HEK293 (cell line): Measurements from ENCODE around the gene COA8.

Source experiments
- CTCF ChIA-PET: fragments of 350-600 bp; formaldehyde crosslinking; extraction: SDS; loops from one replicate; lab custom pipeline; 2021; ENCODE audit warnings: antibody characterized with exemption; lab: Yijun Ruan, JAX
- POLR2A ChIA-PET: fragments of 300-600 bp; formaldehyde crosslinking; extraction: SDS; loops from one replicate; lab custom pipeline; 2020; ENCODE audit warnings: antibody characterized with exemption, inconsistent platforms; lab: Yijun Ruan, JAX
- H3K27ac ChIP-seq: fragments of 200-500 bp; sonication (Bioruptor generic); 2 replicates; pipeline ENCODE4 v1.5.1; 2014; ENCODE audit warnings: low read depth, low read length, control low read depth, inconsistent platforms; ENCODE audit errors: extremely low read depth
- H3K36me3 ChIP-seq, 2 experiments: fragments of 200-500 bp in 1 of 2; sonication (Bioruptor generic) in 1 of 2; 1 replicate in 1 of 2; 2 replicates in 1 of 2; pipeline ENCODE4 v1.5.1; 2014 to 2017; ENCODE audit warnings: inconsistent platforms in 2 of 2, low read length in 2 of 2; ENCODE audit not compliant: control insufficient read depth in 2 of 2, insufficient read depth in 1 of 2
- H3K4me1 ChIP-seq: fragments of 200-500 bp; sonication (Bioruptor generic); 2 replicates; pipeline ENCODE4 v1.5.1; 2014; ENCODE audit warnings: mild to moderate bottlenecking, low read length, inconsistent platforms; ENCODE audit not compliant: control insufficient read depth, insufficient read depth
- H3K4me3 ChIP-seq: 2 replicates; pipeline ENCODE4 v1.5.1; 2011; ENCODE audit warnings: low read depth, mild to moderate bottlenecking, control low read depth, low read length, moderate library complexity
- H3K9me3 ChIP-seq: fragments of 200-500 bp; sonication (Bioruptor generic); 2 replicates; pipeline ENCODE4 v1.5.1; 2014; ENCODE audit warnings: low read depth, low read length, inconsistent platforms; ENCODE audit not compliant: control insufficient read depth, insufficient read depth
- BCL11A ChIP-seq: fragments of 450-650 bp; formaldehyde crosslinking; IDR thresholded peaks from 2 replicates; pipeline ENCODE4 v1.5.1; 2016; ENCODE audit warnings: low read depth, missing biosample characterization, missing genetic modification characterization
- GFI1B ChIP-seq: fragments of 450-650 bp; formaldehyde crosslinking; IDR thresholded peaks from 2 replicates; pipeline ENCODE4 v1.5.1; 2016; ENCODE audit warnings: missing biosample characterization, missing genetic modification characterization
- GLIS2 ChIP-seq: fragments of 450-650 bp; formaldehyde crosslinking; IDR thresholded peaks from 2 replicates; pipeline ENCODE4 v1.5.1; 2016; ENCODE audit warnings: missing biosample characterization, missing genetic modification characterization
- KLF7 ChIP-seq: fragments of 450-650 bp; formaldehyde crosslinking; IDR thresholded peaks from 2 replicates; pipeline ENCODE4 v1.5.1; 2016; ENCODE audit warnings: missing biosample characterization, missing genetic modification characterization, borderline replicate concordance
- KLF8 ChIP-seq: fragments of 450-650 bp; formaldehyde crosslinking; IDR thresholded peaks from 2 replicates; pipeline ENCODE4 v1.5.1; 2016; ENCODE audit warnings: missing biosample characterization, missing genetic modification characterization
- TCF7L2 ChIP-seq: IDR thresholded peaks from 2 replicates; pipeline ENCODE4 v1.6.1; 2011; ENCODE audit warnings: low read depth, mild to moderate bottlenecking, inconsistent platforms, low read length, moderate library complexity, borderline replicate concordance
- ZNF184 ChIP-seq: fragments of 450-650 bp; IDR thresholded peaks from 2 replicates; pipeline ENCODE4 v1.5.1; 2018; ENCODE audit warnings: missing biosample characterization, mild to moderate bottlenecking, missing genetic modification characterization
- ZNF23 ChIP-seq: fragments of 450-650 bp; formaldehyde crosslinking; IDR thresholded peaks from 2 replicates; pipeline ENCODE4 v1.5.1; 2016; ENCODE audit warnings: missing biosample characterization, missing genetic modification characterization, borderline replicate concordance
- ZNF548 ChIP-seq: fragments of 450-650 bp; formaldehyde crosslinking; IDR thresholded peaks from 2 replicates; pipeline ENCODE4 v1.5.1; 2016; ENCODE audit warnings: missing biosample characterization, missing genetic modification characterization
- ZNF549 ChIP-seq: fragments of 450-650 bp; IDR thresholded peaks from 2 replicates; pipeline ENCODE4 v1.5.1; 2018; ENCODE audit warnings: missing biosample characterization, missing genetic modification characterization, mild to moderate bottlenecking, inconsistent platforms, moderate library complexity
- ZNF621 ChIP-seq: fragments of 450-650 bp; formaldehyde crosslinking; IDR thresholded peaks from 2 replicates; pipeline ENCODE4 v1.5.1; 2017; ENCODE audit warnings: missing biosample characterization, missing genetic modification characterization
- ZNF626 ChIP-seq: fragments of 450-650 bp; sonication (Bioruptor Pico); formaldehyde crosslinking; IDR thresholded peaks from 2 replicates; pipeline ENCODE4 v1.5.1; 2018; ENCODE audit warnings: missing biosample characterization, missing genetic modification characterization, inconsistent platforms
- ZNF658 ChIP-seq: fragments of 450-650 bp; formaldehyde crosslinking; IDR thresholded peaks from 2 replicates; pipeline ENCODE4; 2016; ENCODE audit warnings: missing biosample characterization, missing genetic modification characterization
- ZNF701 ChIP-seq: fragments of 450-650 bp; formaldehyde crosslinking; IDR thresholded peaks from 2 replicates; pipeline ENCODE4 v1.5.1; 2016; ENCODE audit warnings: missing biosample characterization, missing genetic modification characterization
- ZNF707 ChIP-seq: fragments of 450-650 bp; formaldehyde crosslinking; IDR thresholded peaks from 2 replicates; pipeline ENCODE4 v1.5.1; 2016; ENCODE audit warnings: missing biosample characterization, missing genetic modification characterization
- ZNF843 ChIP-seq: fragments of 450-650 bp; formaldehyde crosslinking; IDR thresholded peaks from 2 replicates; pipeline ENCODE4 v1.5.1; 2016; ENCODE audit warnings: missing biosample characterization, missing genetic modification characterization
- TF ChIP-seq, protein P1 (sequence below): fragments of 450-650 bp; formaldehyde crosslinking; IDR thresholded peaks from 2 replicates; pipeline ENCODE4 v1.5.1; 2016; ENCODE audit warnings: missing biosample characterization, missing genetic modification characterization, borderline replicate concordance
- TF ChIP-seq, protein P2 (sequence below): fragments of 450-650 bp; formaldehyde crosslinking; IDR thresholded peaks from 2 replicates; pipeline ENCODE4 v1.5.1; 2016; ENCODE audit warnings: missing biosample characterization, missing genetic modification characterization, low read depth
- TF ChIP-seq, protein P3 (sequence below): fragments of 450-650 bp; formaldehyde crosslinking; IDR thresholded peaks from 2 replicates; pipeline ENCODE4 v1.5.1; 2016; ENCODE audit warnings: missing biosample characterization, missing genetic modification characterization
- TF ChIP-seq, protein P4 (sequence below): fragments of 450-650 bp; formaldehyde crosslinking; conservative IDR thresholded peaks from 2 replicates; pipeline ENCODE4 v1.5.1; 2016; ENCODE audit warnings: low read depth, missing biosample characterization, missing genetic modification characterization
- TF ChIP-seq, protein P5 (sequence below): fragments of 450-650 bp; formaldehyde crosslinking; IDR thresholded peaks from 2 replicates; pipeline ENCODE4 v1.5.1; 2016; ENCODE audit warnings: missing biosample characterization, missing genetic modification characterization
- TF ChIP-seq, protein P6 (sequence below): fragments of 450-650 bp; formaldehyde crosslinking; IDR thresholded peaks from 2 replicates; pipeline ENCODE4 v1.5.1; 2017; ENCODE audit warnings: missing biosample characterization, missing genetic modification characterization

Gene COA8

DNA sequence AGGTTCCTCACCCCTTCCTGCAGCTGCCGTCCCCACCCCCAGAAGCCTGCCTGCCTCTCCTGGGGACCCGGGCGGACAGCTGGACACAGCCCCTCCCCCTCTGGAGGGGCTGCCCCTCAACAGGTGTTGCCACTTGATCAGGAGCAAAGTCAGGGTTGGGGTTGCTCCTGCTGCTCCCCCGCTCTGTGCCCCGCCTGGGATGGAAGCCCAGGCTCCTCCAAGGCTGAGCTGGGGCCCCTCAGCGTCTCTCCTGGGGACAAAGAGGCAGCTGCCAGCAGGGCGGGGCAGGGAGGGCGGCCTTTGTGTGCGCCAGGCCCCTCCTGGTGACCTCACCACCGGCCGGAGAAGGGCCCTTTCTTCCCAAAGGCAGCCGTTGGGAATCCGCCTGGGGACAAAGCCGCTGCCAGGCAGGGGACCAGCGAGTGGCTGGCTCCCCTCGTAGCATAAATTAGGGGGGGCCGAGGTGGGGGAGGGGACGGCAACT, 20.1 kb upstream of the COA8 start:
- no peaks in the 10 kb centered on the region for H3K36me3 ChIP-seq
- H3K4me3 ChIP-seq, result no peak overlapping the region
- H3K27ac ChIP-seq, result no peak overlapping the region
- 0 out of 2 replicates have a peak, but pooled peaks cover 5% of the 10 kb centered on the region for H3K4me1 ChIP-seq
- CTCF ChIA-PET, result interaction anchor here (0.5 to 2.2 kb wide), 5 partner anchors 22 to 1552 kb away, joined by 3 to 11 read pairs (median 4); no protein-coding TSS in a partner anchor
- no peaks in the 10 kb centered on the region for H3K9me3 ChIP-seq
- POLR2A ChIA-PET, result interaction anchor here (0.7 to 4.9 kb wide), 4 partner anchors 14 to 24 kb away, joined by 4 to 24 read pairs (median 6); partner anchors contain the start of genes BAG5, CKB and TRMT61A
- TF ChIP-seq ZNF707 (tag by site-specific recombination) (no peak), GFI1B (tag by site-specific recombination) (no peak), ZNF701 (tag by site-specific recombination) (no peak), KLF8 (tag by site-specific recombination) (no peak), ZNF184 (tag by site-specific recombination) (no peak), ZNF626 (no peak), ZNF548 (tag by site-specific recombination) (no peak), GLIS2 (tag by site-specific recombination) (peak; percentile 10; the same call in 1 of the 2 replicates), TCF7L2 (no peak), ZNF23 (tag by site-specific recombination) (no peak), BCL11A (no peak), KLF7 (0 out of 2 replicates have a peak, but pooled peaks have one; percentile 22), ZNF621 (tag by site-specific recombination) (no peak), ZNF843 (no peak), ZNF549 (tag by site-specific recombination) (no peak), ZNF658 (tag by site-specific recombination) (no peak)
- TF ChIP-seq, protein P1, sequence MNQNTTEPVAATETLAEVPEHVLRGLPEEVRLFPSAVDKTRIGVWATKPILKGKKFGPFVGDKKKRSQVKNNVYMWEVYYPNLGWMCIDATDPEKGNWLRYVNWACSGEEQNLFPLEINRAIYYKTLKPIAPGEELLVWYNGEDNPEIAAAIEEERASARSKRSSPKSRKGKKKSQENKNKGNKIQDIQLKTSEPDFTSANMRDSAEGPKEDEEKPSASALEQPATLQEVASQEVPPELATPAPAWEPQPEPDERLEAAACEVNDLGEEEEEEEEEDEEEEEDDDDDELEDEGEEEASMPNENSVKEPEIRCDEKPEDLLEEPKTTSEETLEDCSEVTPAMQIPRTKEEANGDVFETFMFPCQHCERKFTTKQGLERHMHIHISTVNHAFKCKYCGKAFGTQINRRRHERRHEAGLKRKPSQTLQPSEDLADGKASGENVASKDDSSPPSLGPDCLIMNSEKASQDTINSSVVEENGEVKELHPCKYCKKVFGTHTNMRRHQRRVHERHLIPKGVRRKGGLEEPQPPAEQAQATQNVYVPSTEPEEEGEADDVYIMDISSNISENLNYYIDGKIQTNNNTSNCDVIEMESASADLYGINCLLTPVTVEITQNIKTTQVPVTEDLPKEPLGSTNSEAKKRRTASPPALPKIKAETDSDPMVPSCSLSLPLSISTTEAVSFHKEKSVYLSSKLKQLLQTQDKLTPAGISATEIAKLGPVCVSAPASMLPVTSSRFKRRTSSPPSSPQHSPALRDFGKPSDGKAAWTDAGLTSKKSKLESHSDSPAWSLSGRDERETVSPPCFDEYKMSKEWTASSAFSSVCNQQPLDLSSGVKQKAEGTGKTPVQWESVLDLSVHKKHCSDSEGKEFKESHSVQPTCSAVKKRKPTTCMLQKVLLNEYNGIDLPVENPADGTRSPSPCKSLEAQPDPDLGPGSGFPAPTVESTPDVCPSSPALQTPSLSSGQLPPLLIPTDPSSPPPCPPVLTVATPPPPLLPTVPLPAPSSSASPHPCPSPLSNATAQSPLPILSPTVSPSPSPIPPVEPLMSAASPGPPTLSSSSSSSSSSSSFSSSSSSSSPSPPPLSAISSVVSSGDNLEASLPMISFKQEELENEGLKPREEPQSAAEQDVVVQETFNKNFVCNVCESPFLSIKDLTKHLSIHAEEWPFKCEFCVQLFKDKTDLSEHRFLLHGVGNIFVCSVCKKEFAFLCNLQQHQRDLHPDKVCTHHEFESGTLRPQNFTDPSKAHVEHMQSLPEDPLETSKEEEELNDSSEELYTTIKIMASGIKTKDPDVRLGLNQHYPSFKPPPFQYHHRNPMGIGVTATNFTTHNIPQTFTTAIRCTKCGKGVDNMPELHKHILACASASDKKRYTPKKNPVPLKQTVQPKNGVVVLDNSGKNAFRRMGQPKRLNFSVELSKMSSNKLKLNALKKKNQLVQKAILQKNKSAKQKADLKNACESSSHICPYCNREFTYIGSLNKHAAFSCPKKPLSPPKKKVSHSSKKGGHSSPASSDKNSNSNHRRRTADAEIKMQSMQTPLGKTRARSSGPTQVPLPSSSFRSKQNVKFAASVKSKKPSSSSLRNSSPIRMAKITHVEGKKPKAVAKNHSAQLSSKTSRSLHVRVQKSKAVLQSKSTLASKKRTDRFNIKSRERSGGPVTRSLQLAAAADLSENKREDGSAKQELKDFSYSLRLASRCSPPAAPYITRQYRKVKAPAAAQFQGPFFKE (tag by site-specific recombination), result no peak
- TF ChIP-seq, protein P2, sequence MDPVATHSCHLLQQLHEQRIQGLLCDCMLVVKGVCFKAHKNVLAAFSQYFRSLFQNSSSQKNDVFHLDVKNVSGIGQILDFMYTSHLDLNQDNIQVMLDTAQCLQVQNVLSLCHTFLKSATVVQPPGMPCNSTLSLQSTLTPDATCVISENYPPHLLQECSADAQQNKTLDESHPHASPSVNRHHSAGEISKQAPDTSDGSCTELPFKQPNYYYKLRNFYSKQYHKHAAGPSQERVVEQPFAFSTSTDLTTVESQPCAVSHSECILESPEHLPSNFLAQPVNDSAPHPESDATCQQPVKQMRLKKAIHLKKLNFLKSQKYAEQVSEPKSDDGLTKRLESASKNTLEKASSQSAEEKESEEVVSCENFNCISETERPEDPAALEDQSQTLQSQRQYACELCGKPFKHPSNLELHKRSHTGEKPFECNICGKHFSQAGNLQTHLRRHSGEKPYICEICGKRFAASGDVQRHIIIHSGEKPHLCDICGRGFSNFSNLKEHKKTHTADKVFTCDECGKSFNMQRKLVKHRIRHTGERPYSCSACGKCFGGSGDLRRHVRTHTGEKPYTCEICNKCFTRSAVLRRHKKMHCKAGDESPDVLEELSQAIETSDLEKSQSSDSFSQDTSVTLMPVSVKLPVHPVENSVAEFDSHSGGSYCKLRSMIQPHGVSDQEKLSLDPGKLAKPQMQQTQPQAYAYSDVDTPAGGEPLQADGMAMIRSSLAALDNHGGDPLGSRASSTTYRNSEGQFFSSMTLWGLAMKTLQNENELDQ (tag by site-specific recombination), result no peak
- TF ChIP-seq, protein P3, sequence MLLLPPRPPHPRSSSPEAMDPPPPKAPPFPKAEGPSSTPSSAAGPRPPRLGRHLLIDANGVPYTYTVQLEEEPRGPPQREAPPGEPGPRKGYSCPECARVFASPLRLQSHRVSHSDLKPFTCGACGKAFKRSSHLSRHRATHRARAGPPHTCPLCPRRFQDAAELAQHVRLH (tag by site-specific recombination), result no peak
- TF ChIP-seq, protein P4, sequence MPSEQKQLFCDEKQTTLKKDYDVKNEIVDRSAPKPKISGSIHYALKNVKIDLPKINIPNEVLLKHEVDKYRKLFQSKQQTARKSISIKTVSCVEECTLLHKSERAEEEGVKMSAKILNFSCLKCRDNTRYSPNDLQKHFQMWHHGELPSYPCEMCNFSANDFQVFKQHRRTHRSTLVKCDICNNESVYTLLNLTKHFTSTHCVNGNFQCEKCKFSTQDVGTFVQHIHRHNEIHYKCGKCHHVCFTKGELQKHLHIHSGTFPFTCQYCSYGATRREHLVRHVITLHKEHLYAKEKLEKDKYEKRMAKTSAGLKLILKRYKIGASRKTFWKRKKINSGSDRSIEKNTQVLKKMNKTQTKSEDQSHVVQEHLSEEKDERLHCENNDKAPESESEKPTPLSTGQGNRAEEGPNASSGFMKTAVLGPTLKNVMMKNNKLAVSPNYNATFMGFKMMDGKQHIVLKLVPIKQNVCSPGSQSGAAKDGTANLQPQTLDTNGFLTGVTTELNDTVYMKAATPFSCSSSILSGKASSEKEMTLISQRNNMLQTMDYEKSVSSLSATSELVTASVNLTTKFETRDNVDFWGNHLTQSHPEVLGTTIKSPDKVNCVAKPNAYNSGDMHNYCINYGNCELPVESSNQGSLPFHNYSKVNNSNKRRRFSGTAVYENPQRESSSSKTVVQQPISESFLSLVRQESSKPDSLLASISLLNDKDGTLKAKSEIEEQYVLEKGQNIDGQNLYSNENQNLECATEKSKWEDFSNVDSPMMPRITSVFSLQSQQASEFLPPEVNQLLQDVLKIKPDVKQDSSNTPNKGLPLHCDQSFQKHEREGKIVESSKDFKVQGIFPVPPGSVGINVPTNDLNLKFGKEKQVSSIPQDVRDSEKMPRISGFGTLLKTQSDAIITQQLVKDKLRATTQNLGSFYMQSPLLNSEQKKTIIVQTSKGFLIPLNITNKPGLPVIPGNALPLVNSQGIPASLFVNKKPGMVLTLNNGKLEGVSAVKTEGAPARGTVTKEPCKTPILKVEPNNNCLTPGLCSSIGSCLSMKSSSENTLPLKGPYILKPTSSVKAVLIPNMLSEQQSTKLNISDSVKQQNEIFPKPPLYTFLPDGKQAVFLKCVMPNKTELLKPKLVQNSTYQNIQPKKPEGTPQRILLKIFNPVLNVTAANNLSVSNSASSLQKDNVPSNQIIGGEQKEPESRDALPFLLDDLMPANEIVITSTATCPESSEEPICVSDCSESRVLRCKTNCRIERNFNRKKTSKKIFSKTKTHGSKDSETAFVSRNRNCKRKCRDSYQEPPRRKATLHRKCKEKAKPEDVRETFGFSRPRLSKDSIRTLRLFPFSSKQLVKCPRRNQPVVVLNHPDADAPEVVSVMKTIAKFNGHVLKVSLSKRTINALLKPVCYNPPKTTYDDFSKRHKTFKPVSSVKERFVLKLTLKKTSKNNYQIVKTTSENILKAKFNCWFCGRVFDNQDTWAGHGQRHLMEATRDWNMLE, result no peak
- TF ChIP-seq, protein P5, sequence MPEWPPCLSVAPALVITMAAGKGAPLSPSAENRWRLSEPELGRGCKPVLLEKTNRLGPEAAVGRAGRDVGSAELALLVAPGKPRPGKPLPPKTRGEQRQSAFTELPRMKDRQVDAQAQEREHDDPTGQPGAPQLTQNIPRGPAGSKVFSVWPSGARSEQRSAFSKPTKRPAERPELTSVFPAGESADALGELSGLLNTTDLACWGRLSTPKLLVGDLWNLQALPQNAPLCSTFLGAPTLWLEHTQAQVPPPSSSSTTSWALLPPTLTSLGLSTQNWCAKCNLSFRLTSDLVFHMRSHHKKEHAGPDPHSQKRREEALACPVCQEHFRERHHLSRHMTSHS (tag by site-specific recombination), result no peak
- TF ChIP-seq, protein P6, sequence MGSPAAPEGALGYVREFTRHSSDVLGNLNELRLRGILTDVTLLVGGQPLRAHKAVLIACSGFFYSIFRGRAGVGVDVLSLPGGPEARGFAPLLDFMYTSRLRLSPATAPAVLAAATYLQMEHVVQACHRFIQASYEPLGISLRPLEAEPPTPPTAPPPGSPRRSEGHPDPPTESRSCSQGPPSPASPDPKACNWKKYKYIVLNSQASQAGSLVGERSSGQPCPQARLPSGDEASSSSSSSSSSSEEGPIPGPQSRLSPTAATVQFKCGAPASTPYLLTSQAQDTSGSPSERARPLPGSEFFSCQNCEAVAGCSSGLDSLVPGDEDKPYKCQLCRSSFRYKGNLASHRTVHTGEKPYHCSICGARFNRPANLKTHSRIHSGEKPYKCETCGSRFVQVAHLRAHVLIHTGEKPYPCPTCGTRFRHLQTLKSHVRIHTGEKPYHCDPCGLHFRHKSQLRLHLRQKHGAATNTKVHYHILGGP, result no peak
